ENCODE data around the gene ABCA9.

Gene ABCA9

DNA sequence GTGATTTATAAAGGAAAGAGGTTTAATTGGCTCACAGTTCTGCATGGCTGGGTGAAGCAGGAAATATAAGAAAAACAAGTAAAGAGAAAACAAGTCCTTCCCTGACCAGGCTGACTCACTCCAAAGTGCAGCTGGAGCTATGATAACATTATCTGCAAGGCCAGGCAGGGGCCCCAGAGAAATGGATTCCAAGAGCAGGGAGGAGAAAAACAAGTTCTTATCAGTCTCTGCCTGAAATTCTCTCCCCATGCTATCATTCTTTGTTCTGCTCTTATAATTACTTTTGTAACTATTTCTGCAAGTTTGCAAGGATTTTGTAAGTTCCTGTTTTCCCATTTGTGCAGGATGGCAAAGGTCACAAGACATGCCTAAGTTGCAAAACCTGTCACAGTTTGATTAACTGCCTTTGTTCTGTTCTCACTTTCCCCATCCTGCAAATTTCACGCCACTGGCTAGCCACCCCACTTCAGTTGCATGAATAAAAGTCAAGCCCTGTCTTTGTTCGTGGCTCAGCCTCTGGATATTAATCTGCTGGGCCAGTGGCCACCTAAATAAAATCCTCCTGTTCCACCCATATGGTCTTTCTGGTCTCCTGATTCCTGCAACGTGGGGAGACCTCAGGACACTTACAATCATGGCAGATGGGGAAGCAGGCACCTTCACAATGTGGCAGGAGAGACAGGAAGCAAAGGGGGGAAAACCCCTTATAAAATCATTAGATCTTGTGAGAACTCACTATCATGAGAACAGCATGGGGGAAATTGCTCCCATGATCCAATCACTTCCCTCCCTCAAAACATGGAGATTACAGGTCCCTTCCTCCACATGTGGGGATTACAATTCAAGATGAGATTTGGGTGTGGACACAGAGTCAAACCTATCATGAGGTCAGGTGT lies 13.1 kb downstream of the ABCA9 start:
- Histone ChIP-seq H3K4me2 (ENCODE audit: low read length) (no peak overlapping the region), H3K27ac (ENCODE audit: low read depth, low read length) (peak overlapping the region; percentile 81), H3K79me1 (ENCODE audit: low read length) (peaks cover 5% of the 10 kb centered on the region), H4K91ac (ENCODE audit: low read depth, low read length) (peak overlapping the region; percentile 82), H3K4ac (ENCODE audit: low read depth, low read length) (no peak overlapping the region), H4K12ac (ENCODE audit: low read depth, low read length) (no peak overlapping the region), H3K4me1 (ENCODE audit: control insufficient read depth in 1 of 2, insufficient read depth in 2 of 2, low read length in 2 of 2) (peaks cover 0 to 7% of the 10 kb centered on the region in 2 experiments), H2BK120ac (ENCODE audit: insufficient read depth, low read length, poor library complexity) (peak overlapping the region; percentile 39), H3K9me3 (ENCODE audit: insufficient read depth, low read depth, low read length) (no peaks in the 10 kb centered on the region), H3K9ac (ENCODE audit: low read length) (no peak overlapping the region), H3K4me3 (ENCODE audit: low read depth, low read length) (no peak overlapping the region), H2BK5ac (ENCODE audit: low read depth, low read length, poor library complexity) (no peak overlapping the region), H3K36me3 (ENCODE audit: control insufficient read depth in 1 of 2, insufficient read depth in 2 of 2, low read length in 2 of 2) (no peaks in the 10 kb centered on the region), H2AFZ (ENCODE audit: insufficient read depth, low read length, poor library complexity) (peak overlapping the region; percentile 43), H3K14ac (ENCODE audit: low read length) (peak overlapping the region; percentile 20), H3K79me2 (ENCODE audit: control insufficient read depth, insufficient read depth, low read length, poor library complexity) (no peaks in the 10 kb centered on the region), H2BK12ac (ENCODE audit: low read length) (peak overlapping the region; percentile 39), H3K23ac (ENCODE audit: low read length) (no peak overlapping the region), H3K18ac (ENCODE audit: low read length) (no peak overlapping the region), H3K27me3 (ENCODE audit: insufficient read depth, low read length) (no peaks in the 10 kb centered on the region), H2AK5ac (ENCODE audit: low read length) (no peak overlapping the region), H4K8ac (ENCODE audit: low read depth, low read length) (peak overlapping the region; percentile 11)
- WGBS (ENCODE audit: extremely low coverage, insufficient coverage, insufficient read length), result no CpG with 5 or more reads among the region's 3 CpGs
- DNase-seq, result peak; percentile 84 to 95

DNA sequence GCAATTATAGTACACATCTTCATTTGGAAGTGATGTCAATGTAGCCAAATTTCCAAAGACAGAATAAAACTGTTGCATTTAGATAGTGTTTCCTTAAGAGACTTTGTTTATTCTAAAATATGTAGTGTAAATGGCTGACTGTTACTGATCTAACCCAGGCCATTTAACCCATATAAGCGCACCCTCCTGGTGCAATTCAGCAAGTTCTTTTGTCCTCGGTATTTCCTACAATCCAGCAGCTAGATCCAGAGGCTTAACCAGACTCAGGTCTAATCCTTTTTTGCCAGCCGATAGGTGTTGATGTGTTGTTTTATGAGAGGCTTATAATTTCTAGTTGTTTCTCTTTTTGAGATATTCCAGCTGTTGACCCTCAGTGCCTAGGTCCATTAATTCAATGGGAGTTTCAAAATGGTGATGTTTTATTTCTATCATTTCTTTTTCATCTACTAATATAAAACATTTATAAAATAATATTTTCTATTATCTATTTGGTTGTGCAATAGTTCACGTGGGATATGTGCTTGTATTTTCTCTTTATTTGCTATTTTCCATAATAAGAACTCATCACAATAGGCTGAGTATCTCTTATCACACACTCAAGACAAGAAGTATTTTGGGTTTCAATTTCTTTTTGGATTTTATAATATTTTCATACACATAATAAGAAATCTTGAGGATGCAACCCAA lies 14.5 kb downstream of the ABCA9 start:
- Histone ChIP-seq H2BK12ac (ENCODE audit: low read length) (no peak overlapping the region), H3K18ac (ENCODE audit: low read length) (no peak overlapping the region), H2AFZ (ENCODE audit: insufficient read depth, low read length, poor library complexity) (no peak overlapping the region), H2AK5ac (ENCODE audit: low read length) (no peak overlapping the region), H3K23ac (ENCODE audit: low read length) (no peak overlapping the region), H3K27ac (ENCODE audit: low read depth, low read length) (no peak overlapping the region), H3K27me3 (ENCODE audit: insufficient read depth, low read length) (no peaks in the 10 kb centered on the region), H3K4me3 (ENCODE audit: low read depth, low read length) (no peak overlapping the region), H2BK120ac (ENCODE audit: insufficient read depth, low read length, poor library complexity) (no peak overlapping the region), H4K8ac (ENCODE audit: low read depth, low read length) (no peak overlapping the region), H3K4ac (ENCODE audit: low read depth, low read length) (no peak overlapping the region), H3K9me3 (ENCODE audit: insufficient read depth, low read depth, low read length) (no peaks in the 10 kb centered on the region), H3K9ac (ENCODE audit: low read length) (no peak overlapping the region), H4K91ac (ENCODE audit: low read depth, low read length) (no peak overlapping the region), H3K4me2 (ENCODE audit: low read length) (no peak overlapping the region), H3K79me1 (ENCODE audit: low read length) (peaks cover 5% of the 10 kb centered on the region), H4K12ac (ENCODE audit: low read depth, low read length) (no peak overlapping the region), H3K79me2 (ENCODE audit: control insufficient read depth, insufficient read depth, low read length, poor library complexity) (no peaks in the 10 kb centered on the region), H3K14ac (ENCODE audit: low read length) (no peak overlapping the region), H2BK5ac (ENCODE audit: low read depth, low read length, poor library complexity) (no peak overlapping the region), H3K36me3 (ENCODE audit: control insufficient read depth in 1 of 2, insufficient read depth in 2 of 2, low read length in 2 of 2) (no peaks in the 10 kb centered on the region), H3K4me1 (ENCODE audit: control insufficient read depth in 1 of 2, insufficient read depth in 2 of 2, low read length in 2 of 2) (peaks cover 0 to 7% of the 10 kb centered on the region in 2 experiments)
- WGBS (ENCODE audit: extremely low coverage, insufficient coverage, insufficient read length), result no CpG with 5 or more reads among the region's 4 CpGs
- peak in 1 of 2 donors; percentile 19 for DNase-seq

DNA sequence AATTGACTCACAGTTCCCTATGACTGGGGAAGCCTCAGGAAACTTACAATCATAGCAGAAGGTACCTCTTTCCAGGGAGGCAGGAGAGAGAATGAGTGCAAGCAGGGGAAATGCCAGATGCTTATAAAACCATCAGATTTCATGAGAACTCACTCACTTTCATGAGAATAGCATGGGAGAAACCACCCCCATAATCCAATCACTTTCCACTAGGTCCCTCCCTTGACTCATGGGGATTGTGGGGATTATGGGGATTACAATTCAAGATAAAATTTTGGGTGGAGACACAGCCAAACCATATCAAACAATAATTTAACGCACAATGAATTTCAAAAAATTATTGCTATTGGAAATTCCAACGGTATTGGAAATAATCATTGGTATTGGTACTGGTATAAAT lies 15.1 kb downstream of the ABCA9 start:
- no peak overlapping the region for H2BK120ac ChIP-seq (ENCODE audit: insufficient read depth, low read length, poor library complexity)
- peaks cover 0 to 7% of the 10 kb centered on the region in 2 experiments for H3K4me1 ChIP-seq (ENCODE audit: control insufficient read depth in 1 of 2, insufficient read depth in 2 of 2, low read length in 2 of 2)
- no peak overlapping the region for H2AK5ac ChIP-seq (ENCODE audit: low read length)
- H3K27ac ChIP-seq (ENCODE audit: low read depth, low read length), result no peak overlapping the region
- DNase-seq, result no peak
- no peak overlapping the region for H2AFZ ChIP-seq (ENCODE audit: insufficient read depth, low read length, poor library complexity)
- H3K9ac ChIP-seq (ENCODE audit: low read length), result no peak overlapping the region
- no peak overlapping the region for H4K8ac ChIP-seq (ENCODE audit: low read depth, low read length)
- peaks cover 5% of the 10 kb centered on the region for H3K79me1 ChIP-seq (ENCODE audit: low read length)
- no peaks in the 10 kb centered on the region for H3K27me3 ChIP-seq (ENCODE audit: insufficient read depth, low read length)
- no peak overlapping the region for H4K91ac ChIP-seq (ENCODE audit: low read depth, low read length)
- no peaks in the 10 kb centered on the region for H3K9me3 ChIP-seq (ENCODE audit: insufficient read depth, low read depth, low read length)
- no peak overlapping the region for H3K4ac ChIP-seq (ENCODE audit: low read depth, low read length)
- H3K79me2 ChIP-seq (ENCODE audit: control insufficient read depth, insufficient read depth, low read length, poor library complexity), result no peaks in the 10 kb centered on the region
- H3K18ac ChIP-seq (ENCODE audit: low read length), result no peak overlapping the region
- H3K4me2 ChIP-seq (ENCODE audit: low read length), result no peak overlapping the region
- no CpG with 5 or more reads among the region's 2 CpGs for WGBS (ENCODE audit: extremely low coverage, insufficient coverage, insufficient read length)
- no peak overlapping the region for H4K12ac ChIP-seq (ENCODE audit: low read depth, low read length)
- H2BK12ac ChIP-seq (ENCODE audit: low read length), result no peak overlapping the region
- H2BK5ac ChIP-seq (ENCODE audit: low read depth, low read length, poor library complexity), result no peak overlapping the region
- no peaks in the 10 kb centered on the region for H3K36me3 ChIP-seq (ENCODE audit: control insufficient read depth in 1 of 2, insufficient read depth in 2 of 2, low read length in 2 of 2)
- H3K23ac ChIP-seq (ENCODE audit: low read length), result no peak overlapping the region
- no peak overlapping the region for H3K14ac ChIP-seq (ENCODE audit: low read length)
- no peak overlapping the region for H3K4me3 ChIP-seq (ENCODE audit: low read depth, low read length)

DNA sequence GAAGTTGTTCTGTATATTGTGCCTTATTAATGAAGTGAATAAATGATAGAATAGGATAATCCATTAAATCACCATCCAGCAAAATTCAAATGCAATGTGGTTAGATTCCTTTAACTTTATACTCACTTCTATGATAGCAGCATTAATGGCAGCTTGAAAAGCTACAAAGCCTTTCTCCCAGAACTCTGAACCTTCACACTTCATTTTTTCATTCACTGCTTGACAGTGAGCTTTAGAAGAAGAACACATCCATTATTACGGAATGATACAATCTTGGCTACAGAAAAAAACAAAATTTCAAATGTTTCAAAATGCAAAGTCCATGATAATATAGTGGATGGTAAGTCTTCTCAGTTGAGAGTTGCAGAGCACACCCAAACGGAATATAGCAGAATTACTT lies 16.4 kb downstream of the ABCA9 start:
- no CpG with 5 or more reads among the region's 2 CpGs for WGBS (ENCODE audit: extremely low coverage, insufficient coverage, insufficient read length)
- peaks cover 0 to 7% of the 10 kb centered on the region in 2 experiments for H3K4me1 ChIP-seq (ENCODE audit: control insufficient read depth in 1 of 2, insufficient read depth in 2 of 2, low read length in 2 of 2)
- no peak overlapping the region for H2BK12ac ChIP-seq (ENCODE audit: low read length)
- no peaks in the 10 kb centered on the region for H3K9me3 ChIP-seq (ENCODE audit: insufficient read depth, low read depth, low read length)
- no peak overlapping the region for H2AFZ ChIP-seq (ENCODE audit: insufficient read depth, low read length, poor library complexity)
- no peaks in the 10 kb centered on the region for H3K79me2 ChIP-seq (ENCODE audit: control insufficient read depth, insufficient read depth, low read length, poor library complexity)
- peaks cover 5% of the 10 kb centered on the region for H3K79me1 ChIP-seq (ENCODE audit: low read length)
- no peak overlapping the region for H4K8ac ChIP-seq (ENCODE audit: low read depth, low read length)
- H3K36me3 ChIP-seq (ENCODE audit: control insufficient read depth in 1 of 2, insufficient read depth in 2 of 2, low read length in 2 of 2), result no peaks in the 10 kb centered on the region
- no peak overlapping the region for H3K4ac ChIP-seq (ENCODE audit: low read depth, low read length)
- H3K9ac ChIP-seq (ENCODE audit: low read length), result no peak overlapping the region
- no peaks in the 10 kb centered on the region for H3K27me3 ChIP-seq (ENCODE audit: insufficient read depth, low read length)
- no peak overlapping the region for H3K4me2 ChIP-seq (ENCODE audit: low read length)
- no peak overlapping the region for H3K4me3 ChIP-seq (ENCODE audit: low read depth, low read length)
- H3K18ac ChIP-seq (ENCODE audit: low read length), result no peak overlapping the region
- H2AK5ac ChIP-seq (ENCODE audit: low read length), result no peak overlapping the region
- no peak overlapping the region for H3K27ac ChIP-seq (ENCODE audit: low read depth, low read length)
- no peak overlapping the region for H2BK5ac ChIP-seq (ENCODE audit: low read depth, low read length, poor library complexity)
- no peak for DNase-seq
- H3K23ac ChIP-seq (ENCODE audit: low read length), result no peak overlapping the region
- no peak overlapping the region for H4K91ac ChIP-seq (ENCODE audit: low read depth, low read length)
- no peak overlapping the region for H4K12ac ChIP-seq (ENCODE audit: low read depth, low read length)
- no peak overlapping the region for H2BK120ac ChIP-seq (ENCODE audit: insufficient read depth, low read length, poor library complexity)
- H3K14ac ChIP-seq (ENCODE audit: low read length), result no peak overlapping the region
